ENCODE data around the gene C21orf58.

C21orf58 gene

GRCh38 chr21:46356005-46356338 lies 32.3 kb upstream of the C21orf58 start:
- peaks cover 45% of the 10 kb centered on the region for H3K36me3 Mint-ChIP-seq (ENCODE audit: low read depth)
- no peak overlapping the region for H3K4me3 Mint-ChIP-seq
- H3K27ac Mint-ChIP-seq = no peak overlapping the region
- H3K4me1 Mint-ChIP-seq = peaks cover 28% of the 10 kb centered on the region
- no peak for TF ChIP-seq CTCF (IDR thresholded peaks at IDR 0.05)
- H3K27me3 Mint-ChIP-seq (ENCODE audit: low read depth, poor library complexity) = no peaks in the 10 kb centered on the region
- H3K9me3 Mint-ChIP-seq = peaks cover 4% of the 10 kb centered on the region
- no peak for DNase-seq

- Mint-ChIP-seq H3K27ac (peak overlapping the region; percentile 36), H3K36me3 (ENCODE audit: low read depth) (peaks cover 41% of the 10 kb centered on the region)
Measured at GRCh38 chr21:46355161-46356004, 31.7 kb upstream of the C21orf58 start.

DNA sequence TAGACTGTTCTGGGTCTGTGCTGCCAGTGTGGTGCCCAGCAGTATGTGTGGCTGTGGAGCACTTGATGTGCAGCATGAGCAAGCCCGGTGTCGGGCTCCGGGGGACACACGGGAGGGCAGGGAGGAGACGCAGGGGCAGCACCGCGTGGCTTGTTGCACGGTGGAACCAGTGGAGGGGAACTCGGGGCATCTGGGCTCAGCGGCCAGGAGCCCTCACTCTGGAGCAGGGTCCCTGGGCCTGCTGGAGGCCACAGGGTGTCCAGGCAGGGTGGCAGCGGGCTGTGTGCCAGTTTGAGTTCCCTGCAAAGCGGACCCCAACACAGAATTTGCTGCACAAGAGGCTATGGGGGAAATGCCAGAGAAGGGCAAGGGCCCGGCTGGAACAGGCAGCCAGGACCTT lies 30.8 kb upstream of the C21orf58 start:
- Mint-ChIP-seq H3K9me3 (no peaks in the 10 kb centered on the region), H3K36me3 (ENCODE audit: low read depth) (peaks cover 47% of the 10 kb centered on the region), H3K4me3 (no peak overlapping the region), H3K27me3 (ENCODE audit: low read depth, poor library complexity) (no peaks in the 10 kb centered on the region), H3K4me1 (peaks cover 24% of the 10 kb centered on the region), H3K27ac (peak overlapping the region; percentile 78)
- DNase-seq = no peak
- TF ChIP-seq CTCF (IDR thresholded peaks at IDR 0.05) = no peak

More at GRCh38 chr21:46355161-46356004, 31.7 kb upstream of the C21orf58 start:
- Mint-ChIP-seq H3K27me3 (ENCODE audit: low read depth, poor library complexity) (no peaks in the 10 kb centered on the region), H3K9me3 (no peaks in the 10 kb centered on the region), H3K4me1 (peaks cover 24% of the 10 kb centered on the region), H3K4me3 (no peak overlapping the region)
- TF ChIP-seq CTCF (IDR thresholded peaks at IDR 0.05) = no peak
- no peak for DNase-seq

DNA sequence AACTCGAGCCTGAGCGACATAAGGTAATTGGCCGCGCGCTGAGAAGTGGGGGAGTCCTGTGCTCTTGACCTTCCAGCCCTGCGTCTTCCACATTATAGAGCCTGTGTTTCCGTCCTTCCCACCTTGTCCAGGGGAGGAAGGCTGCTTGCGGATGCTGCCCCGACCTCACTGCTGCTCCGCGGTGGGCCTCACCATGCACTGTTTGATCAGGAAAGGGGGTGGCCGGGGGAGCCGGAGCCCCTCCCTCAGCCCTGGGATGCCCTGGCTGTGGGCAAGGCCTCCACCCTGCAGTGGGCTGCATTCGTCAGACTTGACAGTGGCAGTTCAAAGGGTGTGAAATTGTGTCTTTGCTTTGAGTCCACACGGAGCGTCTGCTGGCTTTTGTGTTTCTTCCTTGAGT lies 30.4 kb upstream of the C21orf58 start:
- H3K4me3 Mint-ChIP-seq = no peak overlapping the region
- peaks cover 24% of the 10 kb centered on the region for H3K4me1 Mint-ChIP-seq
- no peaks in the 10 kb centered on the region for H3K27me3 Mint-ChIP-seq (ENCODE audit: low read depth, poor library complexity)
- no peak for TF ChIP-seq CTCF (IDR thresholded peaks at IDR 0.05)
- H3K9me3 Mint-ChIP-seq = no peaks in the 10 kb centered on the region
- H3K36me3 Mint-ChIP-seq (ENCODE audit: low read depth) = peaks cover 52% of the 10 kb centered on the region
- H3K27ac Mint-ChIP-seq = peak overlapping the region; percentile 97
- no peak for DNase-seq

DNA sequence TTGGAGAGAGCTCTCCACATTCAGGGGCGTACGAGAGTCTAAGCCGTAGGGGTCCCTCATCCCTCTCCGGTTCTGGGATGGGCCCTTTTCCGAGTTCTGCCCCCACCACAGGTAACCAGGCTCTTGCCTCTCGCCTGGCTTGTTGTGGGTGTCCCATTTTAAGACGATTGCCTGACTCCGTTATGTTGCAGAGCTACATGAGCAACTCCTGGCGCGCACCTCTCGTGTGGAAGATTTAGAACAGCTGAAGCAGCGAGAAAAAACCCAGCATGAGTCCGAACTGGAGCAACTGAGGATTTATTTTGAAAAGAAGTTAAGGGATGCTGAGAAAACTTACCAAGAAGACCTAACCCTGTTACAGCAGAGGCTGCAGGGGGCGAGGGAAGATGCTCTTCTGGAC lies 29.2 kb upstream of the C21orf58 start:
- H3K9me3 Mint-ChIP-seq = no peaks in the 10 kb centered on the region
- peak overlapping the region; percentile 97 for H3K27ac Mint-ChIP-seq
- peaks cover 50% of the 10 kb centered on the region for H3K36me3 Mint-ChIP-seq (ENCODE audit: low read depth)
- H3K4me3 Mint-ChIP-seq = no peak overlapping the region
- no peak for TF ChIP-seq CTCF (IDR thresholded peaks at IDR 0.05)
- DNase-seq = no peak
- peaks cover 24% of the 10 kb centered on the region for H3K4me1 Mint-ChIP-seq
- H3K27me3 Mint-ChIP-seq (ENCODE audit: low read depth, poor library complexity) = no peaks in the 10 kb centered on the region

DNA sequence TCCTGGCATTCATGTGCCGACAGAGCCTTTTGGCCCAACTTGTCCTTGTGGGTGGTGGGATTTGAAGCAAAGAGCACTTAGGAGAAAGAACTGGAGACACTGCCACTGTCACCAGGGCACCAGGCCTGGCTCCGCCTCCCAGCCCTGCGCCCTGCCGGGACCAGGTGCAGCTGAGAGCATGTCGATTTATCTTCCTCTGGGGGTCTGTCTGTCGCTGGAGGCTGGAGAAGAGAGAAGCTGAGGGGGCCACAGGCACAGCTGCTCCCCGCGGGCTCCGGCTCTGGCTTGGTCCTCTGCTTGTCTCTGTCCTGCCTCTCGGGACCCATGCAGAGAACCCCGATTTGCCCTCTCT lies 28.5 kb upstream of the C21orf58 start:
- no peaks in the 10 kb centered on the region for H3K27me3 Mint-ChIP-seq (ENCODE audit: low read depth, poor library complexity)
- no peaks in the 10 kb centered on the region for H3K9me3 Mint-ChIP-seq
- H3K4me1 Mint-ChIP-seq = peaks cover 24% of the 10 kb centered on the region
- no peak for DNase-seq
- TF ChIP-seq CTCF (IDR thresholded peaks at IDR 0.05) = no peak
- H3K4me3 Mint-ChIP-seq = no peak overlapping the region
- peaks cover 43% of the 10 kb centered on the region for H3K36me3 Mint-ChIP-seq (ENCODE audit: low read depth)
- H3K27ac Mint-ChIP-seq = no peak overlapping the region

Data from nephron progenitor cell (in vitro differentiated cells).